SU-DHL-6 (cell line): ENCODE results near the gene SLC8A2.

Experiments
- H2AFZ ChIP-seq: fragments of 200-600 bp; sonication (generic); 2 replicates; pipeline ENCODE4 v1.6.1; 2014; ENCODE audit warnings: low read depth, mild to moderate bottlenecking, moderate library complexity, mixed read lengths, antibody characterized with exemption, low read length; ENCODE audit not compliant: severe bottlenecking
- H3F3A ChIP-seq: fragments of 200-600 bp; shearing (Covaris generic); 2 replicates; pipeline ENCODE4 v1.6.0; 2016; ENCODE audit warnings: antibody characterized with exemption, mild to moderate bottlenecking; ENCODE audit not compliant: insufficient read depth
- H3K27ac ChIP-seq: fragments of 200-600 bp; sonication (generic); 2 replicates; pipeline ENCODE4 v1.5.1; 2016; ENCODE audit warnings: low read depth, mild to moderate bottlenecking, low read length, moderate library complexity, mixed read lengths
- H3K27me3 ChIP-seq: fragments of 200-600 bp; sonication (generic), shearing (Covaris generic); 2 replicates; pipeline ENCODE4 v1.6.0; 2014; ENCODE audit warnings: mild to moderate bottlenecking, low read length
- H3K36me3 ChIP-seq: fragments of 200-600 bp; sonication (generic); 2 replicates; pipeline ENCODE4 v1.6.1; 2014; ENCODE audit warnings: mild to moderate bottlenecking, low read length, mixed read lengths
- H3K4me2 ChIP-seq: fragments of 300-600, 200-600 bp; shearing (Covaris generic), sonication (generic); 2 replicates; pipeline ENCODE4 v1.6.0; 2014; ENCODE audit warnings: low read length, low read depth, mild to moderate bottlenecking; ENCODE audit not compliant: poor library complexity, severe bottlenecking
- H3K4me3 ChIP-seq: fragments of 200-600 bp; sonication (generic); 2 replicates; pipeline ENCODE4 v1.5.1; 2014; ENCODE audit warnings: antibody characterized with exemption, low read length, mild to moderate bottlenecking, mixed read lengths; ENCODE audit not compliant: insufficient read depth, poor library complexity, severe bottlenecking
- H3K79me2 ChIP-seq: fragments of 200-600 bp; sonication (generic); 2 replicates; pipeline ENCODE4 v1.6.1; 2014; ENCODE audit warnings: mild to moderate bottlenecking, low read length, moderate library complexity; ENCODE audit not compliant: insufficient read depth
- H3K9ac ChIP-seq: fragments of 200-600 bp; sonication (generic); 2 replicates; pipeline ENCODE4 v1.7.0; 2014; ENCODE audit warnings: mild to moderate bottlenecking, low read length
- H3K9me2 ChIP-seq: fragments of 200-600 bp; sonication (generic); replicated peaks from 2 replicates; pipeline ENCODE4 v1.6.1; 2014; ENCODE audit warnings: low read length; ENCODE audit not compliant: insufficient read depth
- H3K9me3 ChIP-seq: fragments of 200-600 bp; sonication (generic); 2 replicates; pipeline ENCODE4 v1.6.1; 2014; ENCODE audit warnings: low read length, mixed read lengths; ENCODE audit not compliant: insufficient read depth
- H4K20me1 ChIP-seq: fragments of 200-600 bp; sonication (generic); 2 replicates; pipeline ENCODE4 v1.6.1; 2014; ENCODE audit warnings: low read depth, mild to moderate bottlenecking, antibody characterized with exemption, low read length, moderate library complexity, mixed read lengths
- EZH2phosphoT487 ChIP-seq: fragments of 200-600 bp; sonication (generic), shearing (Covaris generic); conservative IDR thresholded peaks from 2 replicates; pipeline ENCODE4 v1.6.1; 2018; ENCODE audit warnings: mild to moderate bottlenecking, antibody characterized with exemption, low read length, moderate library complexity, mixed read lengths
- TF ChIP-seq, protein P1 (sequence below): fragments of 200-600 bp; sonication (generic); IDR thresholded peaks from one replicate; pipeline ENCODE4 v1.5.1; 2017; ENCODE audit warnings: antibody characterized with exemption, mild to moderate bottlenecking, low read length, moderate library complexity; ENCODE audit not compliant: insufficient read depth, poor library complexity, severe bottlenecking

SLC8A2 gene

DNA sequence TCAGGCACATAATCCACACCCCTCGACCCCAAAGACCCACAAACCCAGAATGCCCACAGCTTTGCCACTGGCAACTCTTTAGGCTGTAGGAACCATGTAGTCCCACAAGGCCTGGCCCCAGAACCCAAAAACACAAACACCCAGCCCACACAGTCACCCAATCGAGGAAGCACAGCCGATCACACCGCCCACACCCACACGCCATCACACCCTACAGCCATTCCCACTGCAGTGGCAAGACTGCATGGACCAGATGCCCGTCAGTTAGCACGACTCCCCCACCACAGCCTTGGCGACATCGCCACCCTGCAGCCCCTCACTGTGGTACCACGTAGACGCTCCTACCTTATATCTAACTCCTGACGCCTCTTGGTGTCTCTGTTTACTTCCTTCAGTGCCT lies 28.4 kb downstream of the SLC8A2 start:
- Histone ChIP-seq H3F3A (no peaks in the 10 kb centered on the region), H3K4me2 (no peak overlapping the region), H3K27ac (no peak overlapping the region), H3K36me3 (no peaks in the 10 kb centered on the region), H2AFZ (no peak overlapping the region), H3K79me2 (no peaks in the 10 kb centered on the region), H3K4me3 (no peak overlapping the region), H3K27me3 (no peaks in the 10 kb centered on the region), H3K9me2 (no peaks in the 10 kb centered on the region), H4K20me1 (no peaks in the 10 kb centered on the region), H3K9ac (no peak overlapping the region), H3K9me3 (no peaks in the 10 kb centered on the region)
- TF ChIP-seq EZH2phosphoT487 = no peak
- TF ChIP-seq, protein P1, sequence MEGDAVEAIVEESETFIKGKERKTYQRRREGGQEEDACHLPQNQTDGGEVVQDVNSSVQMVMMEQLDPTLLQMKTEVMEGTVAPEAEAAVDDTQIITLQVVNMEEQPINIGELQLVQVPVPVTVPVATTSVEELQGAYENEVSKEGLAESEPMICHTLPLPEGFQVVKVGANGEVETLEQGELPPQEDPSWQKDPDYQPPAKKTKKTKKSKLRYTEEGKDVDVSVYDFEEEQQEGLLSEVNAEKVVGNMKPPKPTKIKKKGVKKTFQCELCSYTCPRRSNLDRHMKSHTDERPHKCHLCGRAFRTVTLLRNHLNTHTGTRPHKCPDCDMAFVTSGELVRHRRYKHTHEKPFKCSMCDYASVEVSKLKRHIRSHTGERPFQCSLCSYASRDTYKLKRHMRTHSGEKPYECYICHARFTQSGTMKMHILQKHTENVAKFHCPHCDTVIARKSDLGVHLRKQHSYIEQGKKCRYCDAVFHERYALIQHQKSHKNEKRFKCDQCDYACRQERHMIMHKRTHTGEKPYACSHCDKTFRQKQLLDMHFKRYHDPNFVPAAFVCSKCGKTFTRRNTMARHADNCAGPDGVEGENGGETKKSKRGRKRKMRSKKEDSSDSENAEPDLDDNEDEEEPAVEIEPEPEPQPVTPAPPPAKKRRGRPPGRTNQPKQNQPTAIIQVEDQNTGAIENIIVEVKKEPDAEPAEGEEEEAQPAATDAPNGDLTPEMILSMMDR = no peak

DNA sequence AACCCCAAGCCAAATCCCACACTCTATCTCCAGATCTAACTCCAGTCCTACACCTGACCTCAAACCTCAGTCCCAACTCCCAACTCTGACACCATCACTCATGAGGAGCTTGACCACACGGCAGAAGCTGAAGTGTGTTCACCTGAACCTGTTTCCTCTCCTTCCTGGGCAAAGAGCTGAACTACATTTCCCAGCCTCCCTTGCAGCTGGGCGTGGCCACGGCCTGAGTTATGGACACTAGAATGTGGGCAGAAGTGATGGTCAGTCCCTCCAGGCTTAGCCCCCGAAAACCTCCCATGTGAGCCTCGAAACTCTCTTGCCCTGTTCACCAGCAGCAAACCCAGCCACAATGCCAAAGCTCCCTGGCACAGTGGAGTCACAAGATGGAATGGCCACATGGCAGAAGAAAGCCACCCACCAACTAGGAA lies 32.9 kb downstream of the SLC8A2 start:
- no peak overlapping the region for H2AFZ ChIP-seq
- no peaks in the 10 kb centered on the region for H3K9me2 ChIP-seq
- H3K9ac ChIP-seq = no peak overlapping the region
- H3K27ac ChIP-seq = no peak overlapping the region
- TF ChIP-seq, protein P1 = no peak
- no peak for TF ChIP-seq EZH2phosphoT487
- H3K4me2 ChIP-seq = no peak overlapping the region
- H3K27me3 ChIP-seq = no peaks in the 10 kb centered on the region
- no peaks in the 10 kb centered on the region for H3F3A ChIP-seq
- no peak overlapping the region for H3K4me3 ChIP-seq
- no peaks in the 10 kb centered on the region for H3K79me2 ChIP-seq
- H4K20me1 ChIP-seq = no peaks in the 10 kb centered on the region
- no peaks in the 10 kb centered on the region for H3K9me3 ChIP-seq
- H3K36me3 ChIP-seq = no peaks in the 10 kb centered on the region

DNA sequence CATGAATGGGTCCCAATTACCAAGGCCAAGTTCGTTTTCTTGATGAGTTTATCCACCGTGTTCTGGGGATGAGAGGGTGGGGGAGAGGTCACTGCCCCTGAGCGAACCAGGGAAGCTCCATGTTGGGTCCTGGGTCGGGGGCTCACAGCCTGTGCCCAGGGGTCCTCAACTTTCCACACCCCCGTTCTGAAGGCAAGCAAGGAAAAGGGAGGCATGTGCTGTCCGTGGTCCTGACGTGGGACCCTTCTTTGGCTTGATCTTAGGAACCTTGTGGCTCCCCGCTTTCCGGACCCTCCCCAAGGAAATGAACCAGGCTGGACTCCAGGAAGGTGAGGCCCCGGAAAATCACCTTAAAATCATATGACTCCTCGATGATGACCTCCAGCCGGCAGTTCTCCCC lies 34.2 kb downstream of the SLC8A2 start:
- H3K9me3 ChIP-seq = no peaks in the 10 kb centered on the region
- H3K27ac ChIP-seq = no peak overlapping the region
- no peak for TF ChIP-seq EZH2phosphoT487
- TF ChIP-seq, protein P1 = no peak
- H3K79me2 ChIP-seq = no peaks in the 10 kb centered on the region
- no peak overlapping the region for H3K4me3 ChIP-seq
- H3K4me2 ChIP-seq = no peak overlapping the region
- no peaks in the 10 kb centered on the region for H3K36me3 ChIP-seq
- H3K9ac ChIP-seq = no peak overlapping the region
- H3F3A ChIP-seq = no peaks in the 10 kb centered on the region
- no peaks in the 10 kb centered on the region for H3K9me2 ChIP-seq
- H3K27me3 ChIP-seq = no peaks in the 10 kb centered on the region
- no peak overlapping the region for H2AFZ ChIP-seq
- H4K20me1 ChIP-seq = no peaks in the 10 kb centered on the region
